HCT116 (cell line): Measurements from ENCODE around the gene SLK. TPM values are rescaled to one million over a fixed set of nuclear protein-coding genes. Genes with fewer than 3 reads are reported as not detected.

Source experiments
- ATAC-seq: fragments of 200-7000 bp; cut with Tn5 transposase; 2 replicates; pipeline ENCODE4 v1.9.1; 2020; ENCODE audit warnings: mild to moderate bottlenecking, moderate library complexity
- BruUV-seq: library from RNA; stranded (reverse); fragments of 400-500 nt; replicated peaks from 2 replicates; lab custom pipeline; 2021; lab: Mats Ljungman, UMichigan
- CTCF ChIA-PET: fragments of 300-600 bp; sonication (Branson Sonifier 250); formaldehyde crosslinking; loops from one replicate; lab custom pipeline; 2021; ENCODE audit warnings: antibody characterized with exemption; lab: Charles Lee
- POLR2A ChIA-PET: fragments of 300-600, 350-600 bp; sonication (Branson Sonifier 250); formaldehyde crosslinking; loops from one replicate; lab custom pipeline; 2021; ENCODE audit warnings: antibody characterized with exemption; lab: Charles Lee
- RAD21 ChIA-PET, 2 experiments: fragments of 300-600 bp; sonication (Branson Sonifier 250); formaldehyde crosslinking; loops; one replicate each; lab custom pipeline; 2023; ENCODE audit warnings: low total read pairs in 2 of 2; ENCODE audit not compliant: uncharacterized antibody in 2 of 2, unreplicated experiment in 2 of 2, low non-redundant PET in 1 of 2; lab: Charles Lee
- DNase-seq: peaks from one replicate; pipeline ENCODE4 v3.0.0-alpha.2; 2010; ENCODE audit warnings: low read depth, low spot score
- H2AFZ ChIP-seq: fragments of 200-600 bp; shearing (Covaris generic), sonication (generic); 2 replicates; pipeline ENCODE4 v1.6.1; 2017; ENCODE audit warnings: low read depth, mixed run types, mixed read lengths, antibody characterized with exemption, low read length; ENCODE audit not compliant: poor library complexity, severe bottlenecking
- H3K27ac ChIP-seq: 2 replicates; pipeline ENCODE4 v1.5.1; 2012; ENCODE audit warnings: low read depth, low read length
- H3K27me3 ChIP-seq: fragments of 200-600 bp; sonication (generic); 2 replicates; pipeline ENCODE4 v1.6.1; 2016; ENCODE audit warnings: mixed run types, low read length, mixed read lengths; ENCODE audit not compliant: insufficient read depth
- H3K36me3 ChIP-seq, 2 experiments: fragments of 200-500 bp in 1 of 2; fragments of 200-600 bp in 1 of 2; sonication (Bioruptor generic) in 1 of 2; sonication (generic) in 1 of 2; 2 replicates each; pipeline versions ENCODE4 v1.5.1 to v1.6.1; 2014 to 2016; ENCODE audit warnings: low read length in 2 of 2, inconsistent platforms in 1 of 2, mixed read lengths in 1 of 2, mixed run types in 1 of 2; ENCODE audit not compliant: insufficient read depth in 2 of 2, control insufficient read depth in 1 of 2
- H3K4me1 ChIP-seq, 2 experiments: fragments of 200-600 bp in 1 of 2; sonication (generic) in 1 of 2; 2 replicates each; pipeline versions ENCODE4 v1.5.1 to v1.6.1; 2012 to 2017; ENCODE audit warnings: low read length in 2 of 2, inconsistent platforms in 1 of 2, mild to moderate bottlenecking in 1 of 2, mixed read lengths in 1 of 2, mixed run types in 1 of 2, moderate library complexity in 1 of 2; ENCODE audit not compliant: insufficient read depth in 2 of 2, control insufficient read depth in 1 of 2
- H3K4me2 ChIP-seq: fragments of 200-600 bp; sonication (generic); 2 replicates; pipeline ENCODE4 v1.6.1; 2017; ENCODE audit warnings: mixed run types, low read length, mixed read lengths
- H3K4me3 ChIP-seq, 2 experiments: fragments of 200-600 bp in 1 of 2; sonication (generic) in 1 of 2; replicated peaks in 1 of 2; 2 replicates each; pipeline ENCODE4 v1.5.1; 2011 to 2016; ENCODE audit warnings: low read length in 2 of 2, control low read depth in 1 of 2, low read depth in 1 of 2, mild to moderate bottlenecking in 1 of 2, mixed read lengths in 1 of 2, mixed run types in 1 of 2
- H3K79me2 ChIP-seq: fragments of 200-600 bp; sonication (generic); 2 replicates; pipeline ENCODE4 v1.6.1; 2017; ENCODE audit warnings: mild to moderate bottlenecking, mixed run types, low read length, moderate library complexity, mixed read lengths; ENCODE audit not compliant: insufficient read depth
- H3K9ac ChIP-seq: fragments of 200-600 bp; sonication (generic); 2 replicates; pipeline ENCODE4 v1.6.1; 2016; ENCODE audit warnings: low read length, mixed read lengths
- H3K9me2 ChIP-seq: fragments of 200-600 bp; sonication (generic), shearing (Covaris generic); 2 replicates; pipeline ENCODE4 v1.6.1; 2017; ENCODE audit warnings: mixed run types, mild to moderate bottlenecking, moderate library complexity; ENCODE audit not compliant: insufficient read depth
- H3K9me3 ChIP-seq, 2 experiments: fragments of 200-500 bp in 1 of 2; fragments of 200-600 bp in 1 of 2; sonication (Bioruptor generic) in 1 of 2; sonication (generic) in 1 of 2; 2 replicates each; pipeline ENCODE4 v1.6.1; 2014 to 2017; ENCODE audit warnings: low read length in 2 of 2, mixed read lengths in 2 of 2, inconsistent platforms in 1 of 2, low read depth in 1 of 2, mild to moderate bottlenecking in 1 of 2, mixed run types in 1 of 2, moderate library complexity in 1 of 2; ENCODE audit not compliant: control insufficient read depth in 1 of 2, insufficient read depth in 1 of 2
- H4K20me1 ChIP-seq: fragments of 200-600 bp; sonication (generic), shearing (Covaris generic); 2 replicates; pipeline ENCODE4 v1.6.1; 2017; ENCODE audit warnings: mixed run types, mild to moderate bottlenecking, moderate library complexity; ENCODE audit not compliant: insufficient read depth
- EGR1 ChIP-seq: IDR thresholded peaks from 2 replicates; pipeline ENCODE4 v1.6.1; 2012; ENCODE audit warnings: low read depth
- EZH2 ChIP-seq: fragments of 200-600 bp; sonication (generic); IDR thresholded peaks from 2 replicates; pipeline ENCODE4 v1.6.1; 2017; ENCODE audit warnings: antibody characterized with exemption, mixed run types
- MAX ChIP-seq: IDR thresholded peaks from 2 replicates; pipeline ENCODE4 v1.6.1; 2012
- POLR2A ChIP-seq: IDR thresholded peaks from 2 replicates; pipeline ENCODE4 v1.7.0; 2011; ENCODE audit warnings: borderline replicate concordance; ENCODE audit not compliant: insufficient read depth, insufficient read length; ENCODE audit errors: extremely low read depth
- RAD21 ChIP-seq: IDR thresholded peaks from 2 replicates; pipeline ENCODE4 v1.6.1; 2012; ENCODE audit warnings: low read depth, mild to moderate bottlenecking
- SP1 ChIP-seq: IDR thresholded peaks from 2 replicates; pipeline ENCODE4 v1.6.1; 2012; ENCODE audit warnings: low read depth
- YY1 ChIP-seq: IDR thresholded peaks from 2 replicates; pipeline ENCODE4 v1.6.1; 2011; ENCODE audit warnings: low read length, low read depth, moderate library complexity, mild to moderate bottlenecking; ENCODE audit not compliant: insufficient replicate concordance; ENCODE audit errors: extremely low read depth
- ZFX ChIP-seq: fragments of 450-650 bp; IDR thresholded peaks from 2 replicates; pipeline ENCODE4 v1.6.1; 2017
- intact Hi-C: fragments of 100-400 bp; cut with micrococcal nuclease; formaldehyde crosslinking; loops from 2 replicates; pipeline ENCODE4 v1.10.0; 2022
- total RNA-seq: library from RNA; stranded (reverse); gene quantifications from one replicate; pipeline ENCODE4 v1.2.1, GENCODE V29; 2021; ENCODE audit not compliant: unreplicated experiment
- TF ChIP-seq, protein P1 (sequence below): IDR thresholded peaks from 2 replicates; pipeline ENCODE4 v1.6.1; 2012
- TF ChIP-seq, protein P2 (sequence below), 3 experiments: fragments of 200-600 bp in 1 of 3; sonication (generic) in 1 of 3; IDR thresholded peaks in 2 of 3; conservative IDR thresholded peaks in 1 of 3; 2 replicates each; pipeline ENCODE4 v1.5.1; 2012 to 2017; ENCODE audit warnings: low read depth in 2 of 3, low read length in 2 of 3, antibody characterized with exemption in 1 of 3, borderline replicate concordance in 1 of 3, control low read depth in 1 of 3, mild to moderate bottlenecking in 1 of 3, mixed read lengths in 1 of 3, mixed run types in 1 of 3, moderate library complexity in 1 of 3; ENCODE audit not compliant: insufficient read depth in 1 of 3

Gene SLK
- total RNA-seq, 1 experiment from 2014 or later = 44.2 TPM

DNA sequence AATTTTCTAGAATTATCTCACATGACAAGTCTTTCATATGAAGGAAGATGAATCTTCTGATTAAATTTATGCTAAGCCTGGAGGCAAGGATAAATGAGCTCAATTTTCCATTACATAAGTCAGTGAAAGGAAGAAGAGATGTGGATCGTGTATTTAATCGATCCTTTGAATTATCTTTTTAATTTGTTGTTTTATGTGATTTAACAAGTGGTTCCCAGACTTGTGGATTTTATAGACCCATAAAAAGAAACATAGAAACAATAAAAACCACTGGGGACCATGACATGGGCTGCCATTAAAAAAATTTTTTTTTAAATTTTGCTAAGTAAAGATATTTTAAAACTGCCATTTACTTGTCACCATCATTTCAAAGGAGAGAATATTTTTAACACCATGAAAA lies 45.0 kb downstream of the SLK start (continued):
- TF ChIP-seq, protein P1, sequence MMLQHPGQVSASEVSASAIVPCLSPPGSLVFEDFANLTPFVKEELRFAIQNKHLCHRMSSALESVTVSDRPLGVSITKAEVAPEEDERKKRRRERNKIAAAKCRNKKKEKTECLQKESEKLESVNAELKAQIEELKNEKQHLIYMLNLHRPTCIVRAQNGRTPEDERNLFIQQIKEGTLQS = no peak
- TF ChIP-seq MAX (no peak), SP1 (no peak), RAD21 (no peak), EZH2 (no peak), EGR1 (no peak), YY1 (no peak), ZFX (no peak), POLR2A (no peak)

DNA sequence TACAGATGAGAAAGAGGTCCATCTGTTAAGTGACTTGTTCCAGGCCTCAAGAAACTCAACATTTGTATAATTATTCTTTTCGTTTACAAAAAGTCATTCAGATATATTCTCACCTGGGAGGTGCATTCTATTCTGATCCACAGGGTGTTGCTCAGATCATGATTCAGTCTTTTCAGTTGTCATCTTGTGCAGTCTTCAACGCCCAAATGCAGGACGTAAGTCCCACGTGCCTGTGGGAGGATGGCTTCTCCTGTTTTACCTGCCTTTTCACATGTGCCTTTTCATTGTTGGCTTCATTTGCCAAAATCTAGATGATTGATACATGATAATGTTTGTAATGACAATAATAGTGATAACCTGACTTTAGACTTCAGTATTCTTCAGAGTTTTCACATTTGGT lies 46.5 kb downstream of the SLK start:
- BruUV-seq = no TSS peak
- Histone ChIP-seq H3K4me1 (peaks cover 7 to 34% of the 10 kb centered on the region in 2 experiments; a peak in 3 of 4 replicates), H3K9me2 (no peaks in the 10 kb centered on the region), H3K79me2 (peaks cover 5% of the 10 kb centered on the region; the same call in 1 of the 2 replicates), H4K20me1 (0 out of 2 replicates have a peak, but pooled peaks cover 5% of the 10 kb centered on the region), H2AFZ (no peak overlapping the region), H3K4me3 (no peak overlapping the region), H3K27me3 (no peaks in the 10 kb centered on the region), H3K27ac (no peak overlapping the region), H3K4me2 (no peak overlapping the region), H3K9me3 (no peaks in the 10 kb centered on the region), H3K9ac (no peak overlapping the region), H3K36me3 (peaks cover 33 to 35% of the 10 kb centered on the region in 2 experiments)
- ChIA-PET RAD21 (no interaction called here), POLR2A (interaction anchor here (1.1 kb wide), 1 partner anchor 13 kb away, joined by 3 read pairs; no protein-coding TSS in a partner anchor), CTCF (interaction anchor here (1.0 to 1.6 kb wide), 2 partner anchors 12 to 15 kb away, joined by 4 read pairs; no protein-coding TSS in a partner anchor)
- ATAC-seq = peak; percentile 49; the same call in 1 of the 2 replicates
- DNase-seq = no peak
- intact Hi-C loops = no loop called here
- no peak for TF ChIP-seq ZFX
- TF ChIP-seq, protein P2, sequence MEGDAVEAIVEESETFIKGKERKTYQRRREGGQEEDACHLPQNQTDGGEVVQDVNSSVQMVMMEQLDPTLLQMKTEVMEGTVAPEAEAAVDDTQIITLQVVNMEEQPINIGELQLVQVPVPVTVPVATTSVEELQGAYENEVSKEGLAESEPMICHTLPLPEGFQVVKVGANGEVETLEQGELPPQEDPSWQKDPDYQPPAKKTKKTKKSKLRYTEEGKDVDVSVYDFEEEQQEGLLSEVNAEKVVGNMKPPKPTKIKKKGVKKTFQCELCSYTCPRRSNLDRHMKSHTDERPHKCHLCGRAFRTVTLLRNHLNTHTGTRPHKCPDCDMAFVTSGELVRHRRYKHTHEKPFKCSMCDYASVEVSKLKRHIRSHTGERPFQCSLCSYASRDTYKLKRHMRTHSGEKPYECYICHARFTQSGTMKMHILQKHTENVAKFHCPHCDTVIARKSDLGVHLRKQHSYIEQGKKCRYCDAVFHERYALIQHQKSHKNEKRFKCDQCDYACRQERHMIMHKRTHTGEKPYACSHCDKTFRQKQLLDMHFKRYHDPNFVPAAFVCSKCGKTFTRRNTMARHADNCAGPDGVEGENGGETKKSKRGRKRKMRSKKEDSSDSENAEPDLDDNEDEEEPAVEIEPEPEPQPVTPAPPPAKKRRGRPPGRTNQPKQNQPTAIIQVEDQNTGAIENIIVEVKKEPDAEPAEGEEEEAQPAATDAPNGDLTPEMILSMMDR (IDR thresholded peaks at IDR 0.05 in 2 of 3, conservative IDR thresholded peaks at IDR 0.05 in 1 of 3; ENCODE audit: borderline replicate concordance in 1 of 3, insufficient read depth in 1 of 3, low read depth in 2 of 3, low read length in 2 of 3) = 0 out of 6 replicates have a peak, but pooled peaks of 1 of the 3 experiments have one; percentile 16
